ENCODE results near the gene SLC5A10.

Gene SLC5A10

GRCh38 chr17:19011581-19011980, 59.6 kb downstream of the SLC5A10 start:
- Histone ChIP-seq H3K36me3 (no peaks in the 10 kb centered on the region), H3K4me2 (peak overlapping the region in 2 of 11 experiments; percentile 2 to 25; a peak in 2 of 22 replicates), H3K4me3 (no peak overlapping the region), H4K20me1 (peaks cover 0 to 5% (median 0%) of the 10 kb centered on the region in 11 experiments; a peak in 1 of 22 replicates), H3K9me3 (replicated peaks in 1 of 11) (peaks cover 0 to 5% (median 3%) of the 10 kb centered on the region in 11 experiments; a peak in 11 of 22 replicates), H3K27me3 (peaks cover 0 to 10% (median 0%) of the 10 kb centered on the region in 11 experiments; a peak in 2 of 22 replicates), H3K27ac (no peak overlapping the region; a peak in 1 of 22 replicates), H3K9ac (no peak overlapping the region), H3K4me1 (peaks cover 0 to 38% (median 11%) of the 10 kb centered on the region in 10 experiments; a peak in 12 of 20 replicates)
- no peak for TF ChIP-seq Cebpa-rat (IDR thresholded peaks at IDR 0.05)

GRCh38 chr17:19012171-19013080, 60.5 kb downstream of the SLC5A10 start:
- no peak overlapping the region for H3K4me3 ChIP-seq
- no peak for TF ChIP-seq Cebpa-rat (IDR thresholded peaks at IDR 0.05)

GRCh38 chr17:19013226-19013625, 61.3 kb downstream of the SLC5A10 start:
- Histone ChIP-seq H3K4me2 (no peak overlapping the region), H3K9ac (no peak overlapping the region), H3K27ac (no peak overlapping the region), H4K20me1 (peaks cover 0 to 12% (median 3%) of the 10 kb centered on the region in 11 experiments; a peak in 6 of 22 replicates), H3K27me3 (no peaks in the 10 kb centered on the region), H3K9me3 (replicated peaks in 1 of 11) (no peaks in the 10 kb centered on the region), H3K36me3 (no peaks in the 10 kb centered on the region), H3K4me1 (peaks cover 0 to 38% (median 11%) of the 10 kb centered on the region in 10 experiments; a peak in 12 of 20 replicates), H3K4me3 (no peak overlapping the region)
- no peak for TF ChIP-seq Cebpa-rat (IDR thresholded peaks at IDR 0.05)

More at GRCh38 chr17:19012171-19013080, 60.5 kb downstream of the SLC5A10 start:
- H3K27me3 ChIP-seq = peaks cover 0 to 1% (median 0%) of the 10 kb centered on the region in 11 experiments; a peak in 1 of 22 replicates
- peaks cover 0 to 38% (median 11%) of the 10 kb centered on the region in 10 experiments; a peak in 12 of 20 replicates for H3K4me1 ChIP-seq
- H3K36me3 ChIP-seq = no peaks in the 10 kb centered on the region
- no peak overlapping the region for H3K27ac ChIP-seq
- no peaks in the 10 kb centered on the region for H3K9me3 ChIP-seq (replicated peaks in 1 of 11)
- H3K9ac ChIP-seq = no peak overlapping the region
- peak overlapping the region in 1 of 11 experiments; percentile 25; a peak in 1 of 22 replicates for H3K4me2 ChIP-seq
- peaks cover 0 to 5% (median 0%) of the 10 kb centered on the region in 11 experiments; a peak in 2 of 22 replicates for H4K20me1 ChIP-seq

- no peak overlapping the region for H3K4me3 ChIP-seq
- H3K4me1 ChIP-seq = peaks cover 0 to 38% (median 11%) of the 10 kb centered on the region in 10 experiments; a peak in 12 of 20 replicates
- H3K27me3 ChIP-seq = no peaks in the 10 kb centered on the region
- no peaks in the 10 kb centered on the region for H3K36me3 ChIP-seq
- peak overlapping the region in 4 of 11 experiments; percentile 15 to 62 (median 48); a peak in 7 of 22 replicates for H3K4me2 ChIP-seq
- no peak overlapping the region for H3K9ac ChIP-seq
- H3K27ac ChIP-seq = no peak overlapping the region
- no peak for TF ChIP-seq Cebpa-rat (IDR thresholded peaks at IDR 0.05)
- H4K20me1 ChIP-seq = peaks cover 0 to 20% (median 9%) of the 10 kb centered on the region in 11 experiments; a peak in 12 of 22 replicates
- H3K9me3 ChIP-seq (replicated peaks in 1 of 11) = no peaks in the 10 kb centered on the region
Measured at GRCh38 chr17:19013806-19014627, 62.1 kb downstream of the SLC5A10 start.

DNA sequence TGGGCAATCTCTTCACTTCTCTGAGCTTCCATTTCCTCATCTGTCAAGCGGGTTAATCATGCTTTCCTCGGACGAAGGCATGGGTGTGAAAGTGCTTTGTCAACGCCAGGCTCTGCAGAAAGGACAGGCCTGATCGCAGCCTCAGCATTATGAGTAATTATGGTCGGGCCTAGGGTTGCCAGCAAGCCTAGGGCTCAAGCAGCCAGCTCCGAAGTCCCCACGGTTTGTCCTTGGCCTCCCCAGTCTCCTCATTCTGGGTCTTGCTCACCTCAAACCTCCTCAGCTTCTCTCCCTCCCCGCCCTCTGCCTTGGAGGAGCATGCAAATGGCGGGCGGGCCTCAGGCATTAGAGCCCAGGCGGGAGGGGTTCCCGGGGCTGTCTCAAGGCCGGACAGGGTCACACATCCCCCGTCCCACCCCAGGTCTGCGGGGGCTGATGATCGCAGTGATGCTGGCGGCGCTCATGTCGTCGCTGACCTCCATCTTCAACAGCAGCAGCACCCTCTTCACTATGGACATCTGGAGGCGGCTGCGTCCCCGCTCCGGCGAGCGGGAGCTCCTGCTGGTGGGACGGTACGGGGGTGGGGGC, 62.8 kb downstream of the SLC5A10 start:
- Histone ChIP-seq H3K4me3 (no peak overlapping the region), H3K4me1 (peaks cover 5 to 38% (median 16%) of the 10 kb centered on the region in 10 experiments; a peak in 16 of 20 replicates), H4K20me1 (peaks cover 0 to 27% (median 15%) of the 10 kb centered on the region in 11 experiments; a peak in 12 of 22 replicates), H3K4me2 (peak overlapping the region in 3 of 11 experiments; percentile 41 to 62 (median 54); a peak in 7 of 22 replicates), H3K27me3 (no peaks in the 10 kb centered on the region), H3K9ac (no peak overlapping the region), H3K27ac (peak overlapping the region in 1 of 11 experiments; percentile 57; a peak in 3 of 22 replicates), H3K9me3 (replicated peaks in 1 of 11) (no peaks in the 10 kb centered on the region), H3K36me3 (no peaks in the 10 kb centered on the region; a peak in 1 of 22 replicates)
- no peak for TF ChIP-seq Cebpa-rat (IDR thresholded peaks at IDR 0.05)

GRCh38 chr17:19015428-19015827, 63.5 kb downstream of the SLC5A10 start:
- peaks cover 0 to 33% (median 16%) of the 10 kb centered on the region in 11 experiments; a peak in 13 of 22 replicates for H4K20me1 ChIP-seq
- no peaks in the 10 kb centered on the region for H3K27me3 ChIP-seq
- H3K4me2 ChIP-seq = peak overlapping the region in 3 of 11 experiments; percentile 53 to 67 (median 53); a peak in 4 of 22 replicates
- peaks cover 6 to 38% (median 19%) of the 10 kb centered on the region in 10 experiments; a peak in 17 of 20 replicates for H3K4me1 ChIP-seq
- H3K9ac ChIP-seq = no peak overlapping the region
- H3K9me3 ChIP-seq (replicated peaks in 1 of 11) = no peaks in the 10 kb centered on the region
- TF ChIP-seq Cebpa-rat (IDR thresholded peaks at IDR 0.05) = no peak
- no peak overlapping the region for H3K27ac ChIP-seq
- H3K4me3 ChIP-seq = no peak overlapping the region
- H3K36me3 ChIP-seq = peaks cover 0 to 4% (median 0%) of the 10 kb centered on the region in 11 experiments; a peak in 3 of 22 replicates

GRCh38 chr17:19016297-19016696, 64.3 kb downstream of the SLC5A10 start:
- H3K4me3 ChIP-seq = no peak overlapping the region
- H3K27ac ChIP-seq = no peak overlapping the region
- H3K27me3 ChIP-seq = no peaks in the 10 kb centered on the region

GRCh38 chr17:19016881-19017280, 64.9 kb downstream of the SLC5A10 start:
- peaks cover 9 to 19% (median 12%) of the 10 kb centered on the region in 11 experiments; a peak in 21 of 22 replicates for H3K36me3 ChIP-seq
- 0 out of 22 replicates have a peak overlapping the region, but pooled peaks of 2 of the 11 experiments have one; percentile 2 to 8 for H3K9ac ChIP-seq
- H3K9me3 ChIP-seq (replicated peaks in 1 of 11) = no peaks in the 10 kb centered on the region
- no peak overlapping the region for H3K27ac ChIP-seq
- no peak overlapping the region for H3K4me3 ChIP-seq
- H3K4me2 ChIP-seq = no peak overlapping the region
- peaks cover 5 to 24% (median 14%) of the 10 kb centered on the region in 10 experiments; a peak in 16 of 20 replicates for H3K4me1 ChIP-seq
- peaks cover 0 to 48% (median 31%) of the 10 kb centered on the region in 11 experiments; a peak in 16 of 22 replicates for H4K20me1 ChIP-seq
- no peak for TF ChIP-seq Cebpa-rat (IDR thresholded peaks at IDR 0.05)
- H3K27me3 ChIP-seq = no peaks in the 10 kb centered on the region

More at GRCh38 chr17:19016297-19016696, 64.3 kb downstream of the SLC5A10 start:
- H4K20me1 ChIP-seq = peaks cover 0 to 42% (median 25%) of the 10 kb centered on the region in 11 experiments; a peak in 16 of 22 replicates
- 0 out of 22 replicates have a peak overlapping the region, but pooled peaks of 1 of the 11 experiments have one; percentile 8 for H3K9ac ChIP-seq
- no peak overlapping the region for H3K4me2 ChIP-seq
- peaks cover 5 to 30% (median 14%) of the 10 kb centered on the region in 10 experiments; a peak in 17 of 20 replicates for H3K4me1 ChIP-seq
- H3K36me3 ChIP-seq = peaks cover 3 to 13% (median 6%) of the 10 kb centered on the region in 11 experiments; a peak in 20 of 22 replicates
- TF ChIP-seq Cebpa-rat (IDR thresholded peaks at IDR 0.05) = no peak
- H3K9me3 ChIP-seq (replicated peaks in 1 of 11) = no peaks in the 10 kb centered on the region

Data from BLaER1 treated with 17β-estradiol and CSF1 and Interleukin-3, amounts not matched to agents 10 nM and 100 nM (cell line).